ENCODE results near the gene ABCA13.

Gene ABCA13

GRCh38 chr7:48540746-48541145, 369.5 kb downstream of the ABCA13 start:
- no peak for DNase-seq

GRCh38 chr7:48548667-48549066, 377.4 kb downstream of the ABCA13 start:
- no peak for DNase-seq

GRCh38 chr7:48551652-48552051, 380.4 kb downstream of the ABCA13 start:
- no peak for DNase-seq

- no peak for DNase-seq
These were observed 392.1 kb downstream of the ABCA13 start for GRCh38 chr7:48563334-48563733.

GRCh38 chr7:48575516-48575915, 404.3 kb downstream of the ABCA13 start:
- DNase-seq = no peak

DNA sequence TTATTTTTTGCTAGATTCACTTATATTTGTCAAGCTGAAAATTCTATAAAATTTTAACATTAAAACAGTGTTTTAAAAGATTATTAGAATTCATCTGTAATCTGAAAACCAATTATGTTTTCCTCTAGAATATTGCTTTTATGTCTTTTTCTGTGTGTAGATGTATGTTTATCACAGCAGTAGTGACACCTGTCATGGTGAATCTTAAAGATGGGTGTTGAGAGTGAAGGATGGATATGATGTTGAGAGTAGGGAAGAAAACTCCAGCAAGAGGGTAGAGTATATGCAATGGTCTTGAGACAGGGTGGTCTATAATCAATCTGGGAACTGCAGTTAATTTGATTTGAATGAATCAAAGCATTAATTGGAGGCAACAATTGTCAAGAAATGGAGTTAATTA, 416.2 kb downstream of the ABCA13 start:
- DNase-seq = no peak

- DNase-seq = no peak
These were observed 423.1 kb downstream of the ABCA13 start for GRCh38 chr7:48594349-48594748.

GRCh38 chr7:48595756-48596155, 424.5 kb downstream of the ABCA13 start:
- no peak for DNase-seq

DNA sequence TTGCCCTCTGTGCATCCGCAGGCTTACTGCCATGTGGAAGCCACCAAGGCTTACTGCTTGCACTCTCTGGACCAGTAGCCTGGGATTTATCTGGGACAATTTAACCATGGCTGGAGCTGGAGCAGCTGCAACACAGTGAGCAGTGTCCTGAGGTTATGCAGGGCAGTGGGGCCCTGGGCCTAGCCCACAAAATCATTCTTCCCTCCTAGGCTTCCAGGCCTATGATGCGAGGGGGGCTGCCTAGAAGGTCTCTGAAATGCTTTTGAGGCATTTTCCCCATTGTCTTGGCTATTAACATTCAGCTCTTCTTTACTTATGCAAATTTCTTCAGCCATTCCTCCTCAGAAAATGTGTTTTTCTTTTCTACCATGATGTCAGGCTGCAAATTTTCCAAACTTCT, 439.4 kb downstream of the ABCA13 start:
- no peak for DNase-seq

- DNase-seq = no peak
These were observed 440.7 kb downstream of the ABCA13 start for GRCh38 chr7:48611993-48612392.

GRCh38 chr7:48617508-48617907, 446.2 kb downstream of the ABCA13 start:
- DNase-seq = no peak

DNA sequence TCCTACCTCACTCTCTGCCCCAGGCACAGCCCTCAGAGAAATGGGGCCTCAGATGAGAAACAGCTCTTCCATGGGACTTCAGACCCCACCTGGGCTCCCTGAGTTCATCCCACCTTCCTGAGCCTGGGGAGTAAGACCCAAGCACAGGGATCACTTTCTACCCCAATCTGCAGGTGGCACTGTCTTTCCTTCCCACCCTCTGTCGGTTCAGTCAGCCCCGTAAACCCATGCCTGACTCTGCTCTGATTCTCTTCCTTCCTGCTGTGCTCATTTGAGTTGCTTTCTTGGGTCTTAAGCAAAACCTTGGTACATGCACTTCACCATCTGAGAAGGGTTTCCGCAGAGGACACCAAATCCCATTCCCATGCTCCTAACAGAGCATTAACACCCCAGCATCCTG, 446.7 kb downstream of the ABCA13 start:
- DNase-seq = no peak

DNA sequence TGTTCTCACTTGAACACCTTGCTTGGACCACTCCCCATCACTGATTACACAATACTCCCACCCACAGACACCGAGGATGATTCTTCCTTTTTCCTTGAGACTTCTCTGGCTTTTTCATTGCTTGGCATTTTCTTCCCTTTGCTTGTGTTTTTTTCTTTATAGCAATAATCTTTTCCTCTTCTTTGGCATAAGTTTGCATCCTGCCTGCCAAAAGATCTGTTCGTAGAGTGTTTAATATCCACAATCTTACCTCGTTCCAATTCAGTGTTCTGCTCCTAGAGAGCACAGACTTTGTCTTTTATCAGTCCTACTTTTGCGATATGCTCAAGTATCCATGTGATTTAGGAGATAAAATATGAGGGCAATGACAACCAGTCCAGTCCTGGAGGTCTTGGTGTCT, 449.8 kb downstream of the ABCA13 start:
- DNase-seq = no peak

DNA sequence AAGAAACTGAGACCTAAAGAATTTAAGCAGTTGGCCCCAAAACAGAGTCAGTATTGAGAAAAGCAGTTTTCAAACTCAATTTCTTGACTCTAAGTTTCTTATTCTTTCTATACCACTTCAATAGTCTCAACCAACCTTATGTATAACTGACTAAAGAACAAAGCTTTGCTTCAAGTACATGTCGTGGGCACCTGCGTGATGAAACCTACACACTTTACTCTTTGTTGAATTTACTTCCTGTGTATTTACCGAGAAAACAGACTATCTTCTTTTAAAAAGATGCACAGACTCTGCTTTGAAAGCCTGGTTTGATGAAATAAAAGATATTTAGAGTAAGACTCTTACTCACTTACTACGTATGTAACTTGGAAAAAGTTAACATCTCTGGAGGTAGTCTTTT, 455.9 kb downstream of the ABCA13 start:
- no peak for DNase-seq

GRCh38 chr7:48628793-48629349, 457.6 kb downstream of the ABCA13 start:
- no peak for DNase-seq

DNA sequence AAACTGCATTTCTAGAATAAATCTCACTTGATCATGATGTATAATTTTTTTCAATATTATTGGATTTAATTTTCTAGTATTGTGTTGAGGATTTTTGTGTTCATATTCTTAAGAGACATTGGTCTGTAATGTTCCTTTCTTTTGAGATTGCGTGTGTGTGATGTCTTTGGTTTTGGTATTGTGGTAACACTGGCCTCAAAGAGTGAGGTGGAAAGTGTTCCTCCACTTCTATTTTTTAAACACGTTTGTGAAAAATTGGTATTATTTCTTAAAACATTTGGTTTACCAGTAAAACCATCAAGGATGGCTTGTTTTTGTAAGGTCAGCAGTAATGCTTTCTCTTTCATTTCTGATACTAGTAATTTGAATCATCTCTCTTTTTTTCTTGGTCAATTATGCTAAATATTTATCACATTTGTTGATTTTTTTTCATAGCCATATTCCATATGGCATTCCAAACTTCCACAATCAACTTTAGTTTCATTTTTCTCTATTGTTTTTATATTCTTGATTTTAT, 462.9 kb downstream of the ABCA13 start:
- DNase-seq = no peak

DNA sequence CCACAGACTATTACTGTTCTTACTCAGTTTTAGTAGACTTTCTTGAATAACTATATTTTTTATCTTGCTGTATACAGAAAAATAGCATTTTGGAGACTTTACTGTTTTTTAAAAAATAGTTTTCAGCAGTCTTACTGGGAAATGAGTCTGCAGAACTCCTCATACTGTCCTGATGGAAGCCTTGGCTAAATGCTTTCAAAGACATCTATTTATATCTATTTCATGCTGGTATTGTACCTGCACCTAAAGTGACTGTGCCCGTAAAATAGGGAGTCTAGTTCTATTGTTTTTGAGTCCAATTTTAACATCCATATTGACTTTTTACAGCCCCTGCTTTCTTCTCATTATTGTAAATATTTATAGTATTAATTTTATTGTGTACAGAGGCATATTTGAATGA, 464.5 kb downstream of the ABCA13 start:
- DNase-seq = no peak

- no peak for DNase-seq
These were observed 465.2 kb downstream of the ABCA13 start for GRCh38 chr7:48636391-48637015.

- no peak for DNase-seq
These were observed 466.1 kb downstream of the ABCA13 start for GRCh38 chr7:48637382-48637781.

GRCh38 chr7:48638041-48638440, 466.8 kb downstream of the ABCA13 start:
- DNase-seq = no peak

- DNase-seq = no peak
These were observed 472.3 kb downstream of the ABCA13 start for GRCh38 chr7:48643431-48644013.

DNA sequence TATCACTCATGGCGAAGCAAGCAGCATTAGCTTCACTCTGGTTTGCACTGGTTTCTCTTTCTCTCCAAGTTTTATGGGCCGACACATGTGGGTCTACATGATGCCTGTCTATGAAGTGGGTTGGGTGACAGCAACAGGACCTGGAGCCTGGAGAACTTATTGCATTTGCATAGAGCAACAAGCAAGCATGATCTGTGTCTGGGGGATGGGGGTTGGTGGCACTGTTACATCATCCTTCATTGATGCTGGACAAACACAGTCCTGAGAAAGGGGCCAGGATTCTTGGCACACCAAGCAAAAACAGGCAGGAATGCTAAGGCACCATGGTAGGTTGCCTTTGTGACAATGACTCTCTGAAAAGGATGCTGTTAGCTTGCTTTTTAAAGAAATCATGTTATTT, 486.9 kb downstream of the ABCA13 start:
- DNase-seq = no peak

DNA sequence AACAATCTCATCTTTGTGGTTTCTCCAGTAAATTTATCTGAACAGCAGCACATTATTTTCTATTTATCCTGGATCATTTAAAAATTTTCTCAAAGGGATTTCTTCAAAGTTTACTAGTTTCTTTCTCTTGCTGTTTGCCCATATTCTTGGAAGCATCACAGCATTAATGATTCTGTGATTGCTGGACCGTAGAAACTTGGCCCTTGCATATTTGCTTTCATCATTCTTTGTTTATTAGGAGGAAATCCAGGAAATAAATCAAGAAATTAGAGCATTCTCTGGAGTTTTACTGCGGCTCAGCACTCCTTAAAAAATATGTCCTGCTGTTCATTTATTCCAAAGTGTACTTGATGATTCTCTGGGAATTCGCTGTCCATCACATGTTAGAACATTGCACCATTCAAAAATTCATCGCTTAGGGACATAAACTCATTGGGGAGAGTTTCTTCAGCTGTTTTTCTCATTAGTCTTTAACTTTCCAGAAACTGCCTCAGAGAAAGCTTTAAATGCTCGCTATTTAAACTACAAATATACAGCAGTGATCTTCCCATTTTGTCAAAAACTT, 489.1 kb downstream of the ABCA13 start:
- DNase-seq = no peak

DNA sequence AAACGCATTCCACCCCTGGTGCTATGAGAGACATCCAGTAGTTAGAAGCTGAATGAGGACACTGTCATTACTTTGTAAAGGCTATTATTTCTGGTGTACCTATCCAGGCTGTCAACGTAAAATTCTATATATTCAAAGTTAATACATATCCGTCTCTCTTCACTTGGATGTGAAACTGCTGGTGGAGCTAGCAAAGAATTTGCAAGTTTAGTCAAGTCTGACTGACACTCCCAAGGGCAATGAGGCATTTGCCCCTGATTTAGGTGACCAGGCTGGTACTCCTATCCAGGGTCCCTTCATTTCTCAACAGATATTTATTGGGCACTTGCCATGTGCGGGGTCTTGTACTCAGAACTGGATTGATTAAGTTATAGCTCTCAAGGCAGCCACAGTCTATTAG, 493.0 kb downstream of the ABCA13 start:
- no peak for DNase-seq

All from activated T-cell treated with anti-CD3 and anti-CD28 coated beads, Interleukin-2, amount 50 U/mL, for 48 hours (primary cell).